Vagina (tissue), 2 donors: ENCODE data around the gene RBM17. TPM values are rescaled to one million over a fixed set of nuclear protein-coding genes. Genes with fewer than 3 reads are reported as not detected.
A peak's percentile ranks its signal among the peaks of the same experiment; 100 is the strongest.

Experiments
- DNase-seq, 2 donors: peaks; one replicate each; pipeline ENCODE4 v3.0.0-alpha.2; 2017; ENCODE audit errors: extremely low spot score in 2 of 2
- H3K27ac ChIP-seq: fragments of 200-600 bp; sonication (generic); one replicate; pipeline ENCODE4 v1.5.1; 2019
- H3K27me3 ChIP-seq: fragments of 200-600 bp; sonication (generic); one replicate; pipeline ENCODE4 v1.5.1; 2019
- H3K36me3 ChIP-seq, 2 donors: fragments of 200-600 bp; sonication (generic); one replicate each; pipeline ENCODE4 v1.5.1; 2017 to 2019
- H3K4me1 ChIP-seq: fragments of 200-600 bp; sonication (generic); one replicate; pipeline ENCODE4 v1.5.1; 2019
- H3K4me3 ChIP-seq, 2 donors: fragments of 200-600 bp; sonication (generic); 1 replicate in 1 of 2; 2 replicates in 1 of 2; pipeline ENCODE4 v1.5.1; 2016 to 2019
- H3K9me3 ChIP-seq: fragments of 200-600 bp; sonication (generic); one replicate; pipeline ENCODE4 v1.5.1; 2019
- POLR2A ChIP-seq, 2 donors: fragments of 450-650 bp; IDR thresholded peaks; one replicate each; pipeline ENCODE4 v1.6.1; 2017; ENCODE audit warnings: antibody characterized with exemption in 2 of 2, mild to moderate bottlenecking in 2 of 2, moderate library complexity in 2 of 2
- POLR2AphosphoS5 ChIP-seq, 2 donors: sonication (generic); formaldehyde crosslinking; IDR thresholded peaks; one replicate each; pipeline ENCODE4 v1.9.0; 2017; ENCODE audit warnings: antibody characterized with exemption in 2 of 2, mild to moderate bottlenecking in 2 of 2, low read depth in 1 of 2; ENCODE audit not compliant: insufficient read depth in 1 of 2
- intact Hi-C: fragments of 100-400 bp; cut with DNase I; formaldehyde crosslinking; loops from one replicate; pipeline ENCODE4 v1.15.1; 2023
- total RNA-seq: library from RNA; depleted of rRNA; stranded (reverse); fragments of >200 nt; gene quantifications from one replicate; pipeline ENCODE4 v1.2.3, GENCODE V29; 2016
- TF ChIP-seq, protein P1 (sequence below), 3 experiments: fragments of 450-650 bp in 2 of 3; fragments of 200-600 bp in 1 of 3; sonication (generic) in 1 of 3; IDR thresholded peaks; one replicate each; pipeline ENCODE4 v1.5.1; 2017 to 2019; ENCODE audit warnings: antibody characterized with exemption in 3 of 3, mild to moderate bottlenecking in 2 of 3, moderate library complexity in 2 of 3

RBM17 gene
- total RNA-seq, 1 donor from 2014 or later = 50.6 TPM

DNA sequence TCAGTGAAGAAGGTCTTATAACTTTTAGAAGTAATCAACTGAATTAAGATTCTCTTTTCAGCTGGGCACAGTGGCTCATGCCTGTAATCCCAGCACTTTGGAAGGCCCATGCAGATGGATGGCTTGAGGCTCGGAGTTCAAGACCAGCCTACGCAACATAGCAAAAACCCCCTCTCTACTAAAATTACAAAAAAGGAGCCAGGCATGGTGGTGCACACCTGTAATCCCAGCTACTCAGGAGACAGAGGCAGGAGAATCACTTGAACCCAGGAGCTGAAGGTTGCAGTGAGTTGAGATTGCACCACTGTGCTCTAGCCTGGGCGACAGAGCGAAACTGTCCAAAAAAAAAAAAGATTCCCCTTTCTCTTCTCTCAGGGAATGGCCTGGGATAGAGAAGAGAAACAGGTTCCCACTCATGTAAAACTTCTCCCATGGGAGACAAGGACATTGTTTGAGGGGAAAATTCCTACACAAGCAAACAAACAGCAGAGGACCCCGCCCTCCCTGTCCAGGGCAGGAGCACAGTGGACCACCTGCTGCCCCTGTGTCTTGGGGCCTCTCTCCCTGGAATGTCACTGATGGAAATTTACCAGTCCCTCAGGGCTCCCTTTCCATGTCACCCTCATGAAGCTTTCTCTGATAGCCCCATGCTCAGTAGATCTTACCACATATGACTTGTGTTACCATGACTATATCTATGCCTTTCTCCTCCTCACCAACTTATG, 32.3 kb upstream of the RBM17 start:
- H3K36me3 ChIP-seq = no peaks in the 10 kb centered on the region
- no peaks in the 10 kb centered on the region for H3K27me3 ChIP-seq
- TF ChIP-seq POLR2AphosphoS5 (IDR thresholded peaks at IDR 0.05; ENCODE audit: insufficient read depth in 1 of 2, low read depth in 1 of 2) (no peak), POLR2A (IDR thresholded peaks at IDR 0.05) (no peak)
- TF ChIP-seq, protein P1, sequence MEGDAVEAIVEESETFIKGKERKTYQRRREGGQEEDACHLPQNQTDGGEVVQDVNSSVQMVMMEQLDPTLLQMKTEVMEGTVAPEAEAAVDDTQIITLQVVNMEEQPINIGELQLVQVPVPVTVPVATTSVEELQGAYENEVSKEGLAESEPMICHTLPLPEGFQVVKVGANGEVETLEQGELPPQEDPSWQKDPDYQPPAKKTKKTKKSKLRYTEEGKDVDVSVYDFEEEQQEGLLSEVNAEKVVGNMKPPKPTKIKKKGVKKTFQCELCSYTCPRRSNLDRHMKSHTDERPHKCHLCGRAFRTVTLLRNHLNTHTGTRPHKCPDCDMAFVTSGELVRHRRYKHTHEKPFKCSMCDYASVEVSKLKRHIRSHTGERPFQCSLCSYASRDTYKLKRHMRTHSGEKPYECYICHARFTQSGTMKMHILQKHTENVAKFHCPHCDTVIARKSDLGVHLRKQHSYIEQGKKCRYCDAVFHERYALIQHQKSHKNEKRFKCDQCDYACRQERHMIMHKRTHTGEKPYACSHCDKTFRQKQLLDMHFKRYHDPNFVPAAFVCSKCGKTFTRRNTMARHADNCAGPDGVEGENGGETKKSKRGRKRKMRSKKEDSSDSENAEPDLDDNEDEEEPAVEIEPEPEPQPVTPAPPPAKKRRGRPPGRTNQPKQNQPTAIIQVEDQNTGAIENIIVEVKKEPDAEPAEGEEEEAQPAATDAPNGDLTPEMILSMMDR (IDR thresholded peaks at IDR 0.05) = no peak
- no peak overlapping the region for H3K4me3 ChIP-seq
- no peaks in the 10 kb centered on the region for H3K9me3 ChIP-seq
- intact Hi-C loops = no loop called here
- no peak overlapping the region for H3K27ac ChIP-seq
- peak; percentile 54 to 61 for DNase-seq
- no peaks in the 10 kb centered on the region for H3K4me1 ChIP-seq

DNA sequence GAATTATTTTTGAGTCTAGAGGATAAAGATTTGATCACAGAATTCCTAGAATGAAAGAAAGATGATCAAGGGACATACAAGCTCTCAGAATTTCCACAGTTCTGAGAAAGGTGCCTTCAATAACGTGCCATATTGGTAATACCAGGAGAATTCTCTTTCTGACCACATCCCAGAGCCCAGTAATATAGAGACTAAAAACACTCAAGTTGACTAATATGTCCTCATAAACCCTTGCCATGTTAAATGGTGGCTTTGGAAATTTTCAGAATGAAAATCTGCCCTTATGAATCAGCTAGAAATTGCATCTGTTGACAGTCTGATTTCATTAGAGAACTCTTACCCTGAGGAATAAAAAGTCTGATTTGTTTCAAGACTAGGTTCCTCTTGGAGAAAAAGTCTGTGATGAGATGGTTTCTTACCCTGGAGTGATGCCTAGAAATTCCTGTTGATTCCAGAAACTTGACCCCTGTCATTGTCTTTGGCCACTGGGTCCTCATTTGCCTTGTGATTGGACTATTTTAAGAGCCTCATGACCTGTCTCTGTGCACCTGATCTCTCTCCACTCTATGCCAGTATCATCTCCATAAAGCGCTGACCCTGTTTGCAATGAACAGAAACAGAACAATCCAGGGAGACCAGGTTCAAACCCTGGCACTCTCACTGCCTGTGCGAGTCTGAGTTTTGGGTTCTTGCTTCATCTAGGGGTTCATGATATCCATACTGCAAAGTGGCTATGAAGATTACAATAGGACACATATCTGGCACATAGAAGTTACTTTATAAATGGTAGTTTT, 30.0 kb upstream of the RBM17 start:
- TF ChIP-seq POLR2A (IDR thresholded peaks at IDR 0.05) = no peak
- no peak for TF ChIP-seq POLR2AphosphoS5 (IDR thresholded peaks at IDR 0.05; ENCODE audit: insufficient read depth in 1 of 2, low read depth in 1 of 2)
- TF ChIP-seq, protein P1 (IDR thresholded peaks at IDR 0.05) = no peak
- no peaks in the 10 kb centered on the region for H3K27me3 ChIP-seq
- DNase-seq = no peak
- H3K9me3 ChIP-seq = no peaks in the 10 kb centered on the region
- H3K4me1 ChIP-seq = no peaks in the 10 kb centered on the region
- H3K27ac ChIP-seq = no peak overlapping the region
- intact Hi-C loops = no loop called here
- no peaks in the 10 kb centered on the region for H3K36me3 ChIP-seq
- no peak overlapping the region for H3K4me3 ChIP-seq

GRCh38 chr10:6059506-6059905, 29.3 kb upstream of the RBM17 start:
- H3K27me3 ChIP-seq = no peaks in the 10 kb centered on the region

DNA sequence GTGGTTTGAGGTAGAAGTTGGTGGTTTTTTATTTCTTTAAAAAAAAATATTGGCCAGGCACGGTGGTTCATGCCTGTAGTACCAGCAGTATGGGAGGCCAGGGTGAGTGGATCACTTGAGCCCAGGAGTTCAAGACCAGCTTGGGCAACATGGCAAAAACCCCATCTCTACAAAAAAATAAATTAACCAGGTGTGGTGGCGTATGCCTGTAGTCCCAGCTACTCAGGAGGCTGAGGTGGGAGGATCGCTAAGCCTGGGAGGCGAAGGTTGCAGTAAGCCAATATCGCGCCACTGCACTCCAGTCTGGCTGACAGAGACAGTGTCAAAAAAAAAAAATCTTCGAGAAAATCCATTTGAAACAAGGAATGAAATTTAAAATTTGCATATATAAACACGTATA, 27.8 kb upstream of the RBM17 start:
- peak in 1 of 2 donors; percentile 16 for DNase-seq
- Histone ChIP-seq H3K4me1 (no peaks in the 10 kb centered on the region), H3K27ac (no peak overlapping the region), H3K36me3 (no peaks in the 10 kb centered on the region), H3K4me3 (no peak overlapping the region), H3K9me3 (no peaks in the 10 kb centered on the region), H3K27me3 (no peaks in the 10 kb centered on the region)
- TF ChIP-seq POLR2AphosphoS5 (IDR thresholded peaks at IDR 0.05; ENCODE audit: insufficient read depth in 1 of 2, low read depth in 1 of 2) (no peak), POLR2A (IDR thresholded peaks at IDR 0.05) (no peak)
- TF ChIP-seq, protein P1 (IDR thresholded peaks at IDR 0.05) = no peak
- intact Hi-C loops = no loop called here

More at GRCh38 chr10:6059506-6059905, 29.3 kb upstream of the RBM17 start:
- DNase-seq = no peak
- Histone ChIP-seq H3K27ac (no peak overlapping the region), H3K9me3 (no peaks in the 10 kb centered on the region), H3K36me3 (no peaks in the 10 kb centered on the region), H3K4me3 (no peak overlapping the region), H3K4me1 (no peaks in the 10 kb centered on the region)
- intact Hi-C loops = no loop called here
- TF ChIP-seq POLR2AphosphoS5 (IDR thresholded peaks at IDR 0.05; ENCODE audit: insufficient read depth in 1 of 2, low read depth in 1 of 2) (no peak), POLR2A (IDR thresholded peaks at IDR 0.05) (no peak)
- TF ChIP-seq, protein P1 (IDR thresholded peaks at IDR 0.05) = no peak
